Cardiac fibroblast (primary cell): Measurements from ENCODE around the gene CKB.

ENCODE experiments used
- DNase-seq, 2 donors: peaks; one replicate each; pipeline versions ENCODE4 v3.0.0 to v3.0.0-alpha.2; 2010; ENCODE audit warnings: low read depth in 2 of 2
- H3K4me3 ChIP-seq, 2 donors: replicated peaks in 1 of 2; 1 replicate in 1 of 2; 2 replicates in 1 of 2; pipeline ENCODE4 v1.5.1; 2011; ENCODE audit warnings: low read depth in 2 of 2, low read length in 2 of 2, mild to moderate bottlenecking in 2 of 2, moderate library complexity in 1 of 2
- CTCF ChIP-seq: IDR thresholded peaks from one replicate; pipeline ENCODE4 v1.5.1; 2011; ENCODE audit warnings: low read depth, mild to moderate bottlenecking, low read length, inconsistent platforms

CKB gene

GRCh38 chr14:103540821-103541708 is 18.4 kb upstream of the CKB start:
- H3K4me3 ChIP-seq = no peak overlapping the region
- no peak for DNase-seq
- TF ChIP-seq CTCF = no peak

DNA sequence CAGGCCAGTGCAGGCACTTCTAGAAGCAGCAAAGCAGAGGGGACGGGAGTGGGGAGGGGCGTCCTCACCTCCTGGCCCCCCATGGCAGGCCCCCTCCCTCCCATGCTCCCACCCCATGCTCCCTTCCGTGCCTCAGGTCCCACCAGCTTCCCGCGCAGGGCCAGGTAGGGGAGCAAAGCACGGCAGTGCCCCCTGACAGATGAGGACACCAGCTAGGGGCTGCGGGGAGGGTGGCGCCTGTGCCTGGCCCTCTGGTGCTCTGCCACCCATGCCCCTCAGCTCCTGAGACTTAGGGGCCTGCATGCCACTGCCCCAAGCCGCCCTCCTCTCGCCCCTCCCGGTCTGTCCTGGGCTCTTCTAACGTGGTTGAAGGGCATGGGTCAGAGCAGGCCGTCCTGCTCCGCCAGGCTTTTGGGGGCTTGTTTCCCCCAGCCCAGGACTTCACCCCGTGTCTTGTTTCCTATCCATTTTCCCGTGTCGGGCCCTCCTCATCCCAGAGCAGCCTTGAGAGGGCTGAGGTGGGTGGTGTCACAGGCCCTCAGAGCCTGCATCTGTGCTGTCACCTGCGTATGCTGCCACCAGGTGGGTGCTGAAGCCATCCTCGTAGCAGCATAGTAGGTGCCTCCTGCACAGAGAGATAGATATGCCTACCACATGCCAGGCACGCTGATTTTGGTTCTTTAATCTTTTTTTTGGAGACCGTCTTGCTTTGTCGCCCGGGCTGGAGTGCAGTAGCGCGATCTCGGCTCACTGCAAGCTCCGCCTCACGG is 16.6 kb upstream of the CKB start:
- no peak for TF ChIP-seq CTCF
- H3K4me3 ChIP-seq = no peak overlapping the region

GRCh38 chr14:103538291-103539055 is 15.8 kb upstream of the CKB start:
- H3K4me3 ChIP-seq = no peak overlapping the region
- DNase-seq = no peak
- no peak for TF ChIP-seq CTCF

More for the DNA sequence above, 16.6 kb upstream of the CKB start:
- DNase-seq = no peak

- TF ChIP-seq CTCF = no peak
- H3K4me3 ChIP-seq = no peak overlapping the region
- DNase-seq = peak in 1 of 2 donors; percentile 45
These were observed 14.8 kb upstream of the CKB start for GRCh38 chr14:103537175-103537990.

DNA sequence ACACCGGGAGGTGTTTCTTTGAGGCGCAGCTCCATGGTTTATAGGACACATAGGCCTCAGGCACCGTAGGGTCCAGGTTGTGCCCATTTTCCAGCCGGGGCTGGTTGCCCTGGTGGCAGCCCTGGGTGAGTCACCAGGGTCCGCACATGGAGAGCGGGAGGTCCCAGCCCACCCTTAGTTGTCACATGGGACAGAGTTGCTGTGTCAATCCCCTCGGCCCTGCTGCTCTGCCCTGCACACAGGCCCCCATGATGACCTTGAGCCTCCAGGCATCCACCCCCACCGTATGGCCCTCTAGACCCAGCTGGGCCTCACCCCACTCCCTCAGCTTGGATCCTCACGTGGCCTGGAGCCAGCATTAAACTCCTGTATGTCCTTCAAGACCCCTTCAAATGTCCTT is 14.1 kb upstream of the CKB start:
- H3K4me3 ChIP-seq = no peak overlapping the region
- TF ChIP-seq CTCF = no peak
- no peak for DNase-seq
